ENCODE measurements around the gene ARL16.

Gene ARL16

GRCh38 chr17:81666092-81666341 is 17.6 kb downstream of the ARL16 start:
- peak; percentile 10 for DNase-seq

DNA sequence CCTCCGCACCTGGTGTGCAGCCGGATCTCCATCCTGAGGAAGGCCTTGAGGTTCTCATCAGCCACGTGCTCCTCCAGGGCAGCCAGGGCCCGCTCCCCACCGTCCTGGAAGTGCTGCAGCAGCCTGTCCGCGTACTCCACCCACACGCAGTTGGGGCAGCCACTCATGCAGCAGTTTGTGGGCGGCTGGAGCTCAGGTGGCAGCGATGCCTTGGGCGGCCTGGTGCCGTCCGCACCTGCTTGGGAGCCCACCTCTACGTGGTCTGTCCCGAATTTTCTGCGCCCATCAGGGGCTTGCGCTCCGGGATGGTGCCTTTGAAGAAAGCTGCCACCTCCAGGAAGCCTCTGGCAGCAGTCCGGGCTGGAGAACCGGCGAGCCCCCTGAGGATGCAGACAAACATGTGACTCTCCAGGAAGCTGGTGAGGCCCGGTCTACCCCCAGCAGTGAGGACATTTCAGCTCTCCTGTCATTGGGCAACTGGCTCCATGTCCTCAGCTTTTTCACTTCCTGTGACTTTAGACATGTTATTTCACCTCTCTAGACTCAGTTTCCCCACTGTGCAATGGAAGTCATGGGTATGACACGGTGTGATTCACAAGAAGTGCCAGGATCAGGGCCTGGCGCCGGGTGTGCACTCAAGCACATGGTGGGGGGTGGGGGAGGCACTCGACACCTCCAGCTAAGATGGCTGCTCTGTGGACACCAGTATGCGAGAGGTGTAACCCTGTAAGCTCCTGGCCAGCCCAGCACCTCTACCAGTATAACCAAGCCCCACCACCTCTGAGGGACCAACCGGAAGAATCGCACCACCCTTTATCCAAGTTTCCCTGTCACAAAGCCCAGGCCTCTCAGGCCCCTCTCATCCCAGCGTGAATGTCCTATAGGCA is 18.1 kb downstream of the ARL16 start:
- no peak for DNase-seq

DNA sequence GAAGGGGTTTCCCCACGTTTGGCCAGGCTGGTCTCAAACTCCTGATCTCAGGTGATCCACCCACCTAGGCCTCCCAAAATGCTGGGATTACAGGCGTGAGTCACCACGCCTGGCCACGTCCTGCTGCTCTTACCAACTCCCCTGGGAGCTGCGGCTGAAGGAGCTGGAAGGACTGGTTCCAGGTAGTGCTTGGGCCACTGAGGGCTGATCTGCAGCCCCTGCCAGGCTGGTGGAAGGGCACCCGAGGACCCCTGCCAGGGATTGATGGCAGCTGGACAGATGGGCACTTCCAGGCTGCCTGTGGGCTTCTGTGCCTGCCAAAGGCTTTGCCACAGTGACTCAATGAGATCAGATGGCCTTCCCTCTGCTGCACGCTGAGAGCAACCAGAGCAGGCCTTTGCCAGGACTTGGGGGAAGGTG is 19.5 kb downstream of the ARL16 start:
- no peak for DNase-seq

DNA sequence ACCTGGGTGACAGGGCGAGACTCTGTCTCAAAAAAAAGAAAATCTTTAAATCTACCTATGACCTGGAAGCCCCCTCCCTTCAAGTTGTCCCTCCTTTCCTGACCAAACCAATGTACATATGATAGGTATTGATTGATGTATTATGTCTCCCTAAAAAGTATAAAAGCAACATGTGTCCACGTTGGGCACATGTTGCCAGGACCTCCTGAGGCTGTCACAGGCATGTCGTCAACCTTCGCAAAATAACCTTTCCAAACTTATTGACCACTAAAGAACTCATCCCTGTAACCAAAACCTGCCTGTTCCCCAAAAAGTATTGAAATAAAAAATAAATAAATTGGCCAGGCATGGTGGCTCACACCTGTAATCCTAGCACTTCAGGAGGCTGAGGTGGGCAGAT is 21.6 kb downstream of the ARL16 start:
- DNase-seq = no peak

DNA sequence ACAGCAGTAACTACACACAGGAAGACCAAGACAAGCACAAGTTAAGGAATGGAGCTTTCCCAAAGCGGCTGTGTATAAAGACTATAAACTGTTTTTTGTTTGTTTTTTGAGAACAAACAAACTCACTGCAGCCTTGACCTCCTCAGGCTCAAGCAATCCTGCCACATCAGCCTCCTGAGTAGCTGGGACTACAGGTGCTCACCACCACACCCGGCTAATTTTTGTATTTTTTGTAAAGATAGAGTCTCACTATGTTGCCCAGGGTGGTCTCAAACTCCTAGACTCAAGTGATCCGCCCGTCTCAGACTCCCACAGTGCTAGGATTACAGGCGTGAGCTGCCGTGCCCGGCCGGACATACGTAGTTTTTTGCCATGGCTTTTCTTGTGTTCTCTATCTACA is 23.2 kb downstream of the ARL16 start:
- no peak for DNase-seq

DNA sequence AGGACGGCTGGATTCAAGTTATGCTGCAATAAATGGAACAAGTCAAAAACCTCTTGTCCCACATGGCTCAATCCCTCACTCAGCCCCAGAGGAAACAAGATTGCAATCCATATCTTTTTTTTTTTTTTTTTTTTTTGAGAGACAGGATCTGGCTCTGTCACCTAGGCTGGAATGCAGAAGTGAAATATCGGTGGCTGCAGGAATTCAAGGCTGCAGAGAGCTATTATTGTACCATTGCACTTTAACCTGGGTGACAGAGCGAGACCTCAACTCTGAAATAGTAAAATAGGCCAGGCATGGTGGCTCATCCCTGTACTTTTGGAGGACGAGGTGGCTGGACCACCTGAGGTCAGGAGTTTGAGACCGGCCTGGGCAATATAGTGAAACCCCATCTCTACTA is 24.6 kb downstream of the ARL16 start:
- DNase-seq = no peak

- DNase-seq = no peak
Observed at GRCh38 chr17:81656835-81657234, 26.8 kb downstream of the ARL16 start.

DNA sequence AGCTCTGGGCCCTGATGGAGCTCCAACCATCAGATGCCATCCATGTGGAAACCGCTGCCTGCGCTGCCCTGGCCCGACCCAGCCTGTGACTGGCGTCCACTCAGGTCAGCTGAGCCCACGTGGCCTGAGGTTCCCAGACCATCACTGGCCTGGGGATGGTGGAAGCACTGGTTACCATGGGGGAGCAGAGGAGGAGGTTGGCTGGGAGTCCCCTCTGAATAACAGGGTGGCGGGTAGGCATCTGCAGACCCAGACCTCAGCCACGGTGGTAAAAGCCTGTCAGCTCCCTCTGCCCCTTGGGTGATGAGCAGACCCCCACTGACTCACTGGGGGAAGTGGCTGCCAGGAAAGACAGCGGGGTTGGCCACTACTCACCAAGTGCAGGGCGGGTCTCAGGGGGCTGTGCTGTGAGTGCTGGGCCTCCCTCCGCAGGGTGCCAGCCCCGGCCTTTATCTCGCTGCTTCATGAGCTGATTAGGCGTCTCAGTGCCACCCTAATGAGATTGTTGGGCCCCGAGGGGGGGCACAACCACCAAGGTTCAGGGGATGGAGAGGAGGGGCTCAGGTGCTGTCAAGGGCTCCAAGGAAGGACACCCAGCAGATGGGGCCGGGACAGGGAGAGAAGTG is 27.4 kb downstream of the ARL16 start, which contains the start of gene PDE6G:
Gene PDE6G, minus strand, starts transcription at position 425 of the 626 bp plus-strand sequence. CDS start 3,237 bp downstream, outside the sequence.
- DNase-seq = no peak

DNA sequence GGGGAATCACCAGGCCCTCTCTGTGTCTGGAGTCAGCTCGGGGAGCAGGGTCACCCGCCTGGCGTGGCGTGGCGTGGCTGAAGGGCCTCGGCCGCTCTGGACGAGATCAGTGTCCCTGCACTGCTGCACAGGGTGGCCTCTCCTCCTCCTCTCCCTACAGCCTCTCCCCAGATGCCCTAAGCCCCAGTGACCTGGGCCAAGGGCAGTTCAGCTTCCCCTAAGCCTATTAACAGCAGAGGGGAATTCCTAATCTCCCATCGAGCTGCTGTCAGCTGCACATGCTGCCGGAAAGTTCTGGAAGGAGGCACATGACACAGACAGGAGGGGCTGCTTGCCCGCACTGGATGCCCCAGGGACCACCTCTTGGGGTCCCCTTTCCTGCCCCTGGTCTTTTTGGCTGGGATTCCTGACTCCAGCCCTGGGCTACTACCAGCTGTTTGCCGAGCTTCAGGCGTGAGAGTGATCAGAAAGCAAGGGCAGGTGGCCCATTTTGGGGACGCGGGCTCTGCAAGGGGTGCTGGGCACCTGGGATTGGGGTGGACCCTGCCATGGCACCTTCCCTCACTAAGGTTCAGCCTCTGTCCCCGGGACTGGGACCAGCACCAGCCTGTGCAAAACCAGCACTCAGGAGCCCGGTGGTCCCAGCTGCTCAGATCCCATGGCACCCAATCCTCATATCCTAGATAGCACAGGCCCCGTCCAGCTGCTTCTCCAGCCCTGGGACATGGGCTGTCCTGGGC is 28.0 kb downstream of the ARL16 start:
- DNase-seq = no peak

DNA sequence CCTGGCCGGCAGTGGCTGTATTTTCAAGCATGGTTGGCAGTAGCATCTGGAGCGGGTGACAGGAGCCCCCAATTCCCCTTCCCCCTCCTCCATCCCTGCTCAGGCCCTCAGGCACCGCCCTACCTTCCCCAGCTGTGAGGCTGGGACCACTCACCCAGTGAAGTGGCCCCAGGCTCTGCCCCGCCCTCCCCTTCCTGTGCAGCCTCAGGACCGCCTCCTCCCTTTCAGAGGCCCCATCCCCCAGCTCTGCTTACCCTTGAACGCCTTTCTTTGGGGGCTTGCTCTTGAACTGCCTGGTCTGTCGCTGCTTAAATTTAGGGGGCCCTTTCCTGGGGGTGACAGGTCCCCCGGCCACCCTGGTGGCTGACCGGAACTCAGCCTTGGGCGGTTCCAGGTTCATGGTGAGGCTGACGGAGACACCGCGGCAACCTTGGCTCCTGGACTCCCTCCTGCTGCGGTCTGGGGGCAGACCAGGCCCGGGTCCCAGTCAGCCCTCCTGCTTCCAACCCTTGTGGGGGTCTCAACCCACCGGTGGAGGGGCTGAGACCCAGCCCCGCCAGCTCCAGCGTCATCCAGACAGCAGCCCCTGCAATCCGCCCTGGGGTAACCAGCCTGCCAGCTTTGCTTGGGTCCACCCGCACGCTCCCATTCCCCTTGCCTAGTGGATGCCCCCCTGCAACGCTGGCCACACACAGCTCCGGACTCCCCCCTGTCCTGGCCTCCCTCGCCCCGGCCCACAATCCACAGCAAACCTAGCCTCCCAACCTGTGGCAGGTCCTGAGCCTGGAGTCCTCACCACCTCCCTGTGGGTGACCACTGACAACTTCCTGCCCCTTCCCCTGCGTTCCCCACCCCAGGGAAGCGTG is 30.5 kb downstream of the ARL16 start:
- no peak for DNase-seq

DNA sequence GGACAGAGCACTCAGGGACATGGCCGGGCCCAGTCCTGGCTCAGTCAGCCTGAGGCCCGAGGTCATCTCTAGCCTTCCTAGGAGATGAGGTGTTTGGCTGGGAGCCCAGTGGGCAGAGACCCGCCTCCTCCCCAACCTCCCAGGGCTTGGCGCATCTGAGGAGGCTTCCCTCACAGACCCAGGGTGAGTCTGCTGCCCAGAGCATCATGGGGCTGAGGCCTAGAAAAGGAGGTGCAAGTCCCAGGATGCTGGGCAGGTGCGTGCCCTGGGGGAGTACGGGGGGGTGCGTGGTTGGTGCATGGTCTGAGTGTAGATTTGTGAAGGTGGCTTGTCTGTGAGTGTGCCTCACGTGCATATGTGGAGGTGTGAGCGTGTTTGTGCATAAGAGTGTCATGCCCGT is 31.9 kb downstream of the ARL16 start:
- no peak for DNase-seq

GRCh38 chr17:81650951-81651350 is 32.6 kb downstream of the ARL16 start:
- no peak for DNase-seq

DNA sequence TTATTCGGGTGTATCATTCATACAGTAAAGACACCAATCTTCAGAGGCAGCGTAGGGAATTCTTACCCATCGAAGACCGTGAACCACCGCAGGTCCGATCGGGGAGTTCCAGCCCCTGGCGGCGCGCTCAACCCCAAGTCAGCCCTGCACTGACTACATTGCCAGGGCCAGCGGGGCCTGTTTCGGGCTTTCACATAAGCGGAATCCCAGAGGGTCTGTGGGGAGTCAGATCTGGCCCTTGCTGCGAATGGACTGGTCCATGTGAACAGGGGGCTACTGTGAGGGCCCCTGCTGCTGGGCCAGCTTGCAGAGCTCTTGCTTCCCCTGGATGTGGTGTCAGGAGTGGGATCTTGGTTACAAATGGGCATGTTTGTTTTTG is 34.9 kb downstream of the ARL16 start:
- no peak for DNase-seq

DNA sequence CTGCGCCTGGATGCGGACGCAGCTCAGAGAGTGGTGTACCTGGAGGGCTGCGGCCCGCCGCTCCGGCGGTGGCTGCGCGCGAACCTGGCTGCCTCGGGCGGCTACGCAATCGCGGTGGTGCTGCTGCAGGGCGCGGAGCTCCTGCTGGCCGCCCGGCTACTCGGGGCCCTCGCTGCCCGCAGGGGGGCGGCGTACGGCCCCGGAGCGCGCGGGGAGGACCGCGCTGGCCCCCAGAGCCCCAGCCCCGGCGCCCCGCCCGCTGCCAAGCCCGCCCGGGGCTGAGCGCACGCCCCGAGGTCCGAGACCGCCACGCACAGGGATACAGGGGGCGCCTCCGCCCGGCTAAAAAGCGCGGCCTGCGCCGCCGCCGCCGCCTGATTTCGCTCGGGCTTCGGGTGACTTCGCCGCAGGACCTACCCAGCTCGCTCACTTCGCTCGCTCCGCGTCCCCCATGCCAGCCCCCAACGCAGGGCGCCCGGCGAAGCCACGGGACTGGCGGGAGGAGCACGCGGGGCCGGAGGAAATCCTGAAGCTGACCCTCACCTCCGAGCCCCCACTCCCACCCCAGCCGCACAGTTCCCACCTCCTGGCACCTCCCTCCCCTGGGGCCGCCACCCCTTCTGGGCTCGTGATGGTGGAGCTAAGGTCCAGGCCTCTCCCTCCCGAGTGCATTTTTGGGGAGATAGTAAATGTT is 35.4 kb downstream of the ARL16 start:
- DNase-seq = no peak

DNA sequence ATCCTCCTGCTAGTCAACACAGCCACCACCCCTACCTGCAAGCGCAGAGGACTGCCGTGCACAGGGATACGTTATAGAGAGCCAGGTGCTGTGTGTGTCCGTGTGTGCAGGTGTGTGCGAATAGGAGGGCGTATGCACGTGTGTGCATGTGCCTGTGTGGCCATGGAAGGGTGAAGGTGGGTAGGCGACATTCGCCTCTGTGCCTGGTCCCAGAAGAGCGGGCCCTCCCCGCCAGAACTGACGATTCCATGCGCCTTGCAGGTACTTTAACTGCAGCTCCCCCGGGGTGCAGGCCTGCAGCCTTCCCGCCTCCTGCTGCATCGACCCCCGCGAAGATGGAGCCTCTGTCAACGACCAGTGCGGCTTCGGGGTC is 36.0 kb downstream of the ARL16 start:
- no peak for DNase-seq

GRCh38 chr17:81646869-81647600 is 36.6 kb downstream of the ARL16 start:
- no peak for DNase-seq

DNA sequence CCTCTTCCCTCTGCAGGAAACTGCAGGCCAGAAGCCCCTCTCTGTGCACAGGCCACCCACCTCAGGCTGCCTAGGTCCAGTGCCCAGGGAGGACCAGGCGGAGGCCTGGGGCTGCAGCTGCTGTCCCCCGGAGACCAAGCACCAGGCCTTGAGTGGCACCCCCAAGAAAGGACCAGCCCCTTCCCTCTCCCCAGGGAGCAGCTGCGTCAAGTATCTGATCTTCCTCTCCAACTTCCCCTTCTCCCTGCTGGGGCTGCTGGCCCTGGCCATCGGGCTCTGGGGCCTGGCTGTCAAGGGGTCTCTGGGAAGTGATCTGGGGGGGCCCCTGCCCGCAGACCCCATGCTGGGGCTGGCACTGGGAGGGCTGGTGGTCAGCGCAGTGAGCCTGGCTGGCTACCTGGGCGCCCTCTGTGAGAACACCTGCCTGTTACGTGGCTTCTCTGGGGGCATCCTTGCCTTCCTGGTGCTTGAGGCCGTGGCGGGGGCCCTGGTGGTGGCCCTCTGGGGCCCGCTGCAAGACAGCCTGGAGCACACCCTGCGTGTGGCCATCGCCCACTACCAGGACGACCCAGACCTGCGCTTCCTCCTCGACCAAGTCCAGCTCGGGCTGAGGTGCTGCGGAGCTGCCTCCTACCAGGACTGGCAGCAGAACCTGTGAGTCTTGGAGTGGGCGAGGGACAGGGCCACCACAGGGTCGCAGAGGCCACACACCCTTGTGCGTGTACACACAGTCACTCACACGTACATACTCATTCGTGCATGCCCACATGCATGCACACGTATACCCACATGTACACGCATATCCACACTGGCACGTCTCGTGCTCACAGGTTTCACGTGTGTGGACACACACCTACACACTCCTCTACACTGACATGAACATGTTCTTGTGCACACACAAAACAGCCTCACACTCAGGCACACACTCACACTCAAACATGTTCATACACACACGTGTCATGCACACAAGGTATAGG is 38.3 kb downstream of the ARL16 start:
- no peak for DNase-seq

- no peak for DNase-seq
Observed at GRCh38 chr17:81644496-81644895, 39.1 kb downstream of the ARL16 start.

DNA sequence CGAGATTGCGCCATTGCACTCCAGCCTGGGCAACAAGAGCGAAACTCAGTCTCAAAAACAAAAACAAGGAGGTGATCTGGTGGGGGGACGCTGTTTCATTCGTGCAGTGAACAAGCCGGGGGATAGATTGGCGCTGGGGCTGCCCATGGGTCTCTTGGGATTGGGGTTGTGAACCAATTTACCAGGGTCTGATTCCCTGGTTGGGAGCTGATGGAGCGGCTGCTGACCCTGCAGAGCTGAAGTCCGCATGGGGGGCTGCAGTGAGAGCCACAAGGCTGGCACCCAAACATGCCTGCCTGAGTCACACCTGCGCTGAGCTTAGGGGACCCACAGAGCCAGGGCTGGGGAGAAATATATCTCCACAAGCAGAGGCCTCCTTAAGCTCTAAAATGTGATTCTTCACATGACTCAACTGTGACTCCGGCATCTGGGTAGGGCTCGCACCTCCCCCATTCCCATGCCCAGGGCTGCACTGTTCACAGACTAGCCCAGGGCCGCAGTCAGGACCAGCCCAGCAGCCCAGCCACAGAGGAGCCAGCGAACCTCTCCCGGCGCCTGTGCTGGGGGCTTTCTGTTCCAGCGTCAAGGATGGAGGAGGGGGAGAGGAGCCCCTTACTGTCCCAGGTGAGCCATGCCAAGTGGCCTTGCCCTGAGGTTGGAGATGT is 41.6 kb downstream of the ARL16 start:
- no peak for DNase-seq

DNA sequence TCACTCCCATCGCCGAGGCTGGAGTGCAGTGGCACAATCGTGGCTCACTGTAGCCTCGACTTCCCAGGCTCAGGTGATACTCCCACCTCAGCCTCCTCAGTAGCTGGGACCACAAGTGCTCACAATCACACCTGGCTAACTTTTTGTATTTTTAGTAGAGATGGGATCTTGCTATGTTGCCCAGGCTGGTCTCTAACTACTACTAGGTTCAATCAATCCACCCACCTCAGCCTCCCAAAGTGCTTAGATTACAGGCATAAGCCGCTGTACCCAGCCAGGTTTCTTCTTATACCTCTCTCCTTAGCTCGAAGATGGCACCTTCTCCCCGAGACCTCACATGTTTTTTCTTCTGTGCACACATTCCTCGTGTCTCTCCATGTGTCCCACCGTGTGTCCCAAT is 43.6 kb downstream of the ARL16 start:
- DNase-seq = no peak
